Brain microvascular endothelial cell (primary cell): ENCODE data around the gene CMKLR1.

ENCODE experiments used
- DNase-seq: peaks from one replicate; pipeline ENCODE4 v3.0.0-alpha.2; 2020
- H3K27ac ChIP-seq: fragments of 250-450 bp; sonication (Bioruptor Pico); 2 replicates; pipeline ENCODE4 v1.5.1; 2020; ENCODE audit warnings: mild to moderate bottlenecking, moderate library complexity
- H3K27me3 ChIP-seq: fragments of 250-450 bp; sonication (Bioruptor Pico); replicated peaks from 2 replicates; pipeline ENCODE4 v1.5.1; 2020; ENCODE audit warnings: mild to moderate bottlenecking
- H3K36me3 ChIP-seq: fragments of 250-450 bp; sonication (Bioruptor Pico); replicated peaks from 2 replicates; pipeline ENCODE4 v1.5.1; 2020; ENCODE audit warnings: mild to moderate bottlenecking
- H3K4me3 ChIP-seq: 2 replicates; pipeline ENCODE4 v1.5.1; 2011; ENCODE audit warnings: low read depth, mild to moderate bottlenecking, control low read depth, low read length, moderate library complexity
- CTCF ChIP-seq: IDR thresholded peaks from 2 replicates; pipeline ENCODE4 v1.5.1; 2011; ENCODE audit warnings: low read depth, mild to moderate bottlenecking, moderate library complexity, low read length, control low read depth, inconsistent platforms; ENCODE audit errors: missing control alignments
- in situ Hi-C: cut with HindIII; loops from 2 replicates; pipeline ENCODE4 v1.10.0; 2017; ENCODE audit warnings: low sequenced_read_pairs, low pct_ligation_motif_present

The CMKLR1 gene

GRCh38 chr12:108319277-108320234 lies 19.6 kb downstream of the CMKLR1 start:
- H3K27me3 ChIP-seq: no peaks in the 10 kb centered on the region
- no peaks in the 10 kb centered on the region for H3K36me3 ChIP-seq
- no peak overlapping the region for H3K4me3 ChIP-seq
- no peak overlapping the region for H3K27ac ChIP-seq
- no peak for DNase-seq
- TF ChIP-seq CTCF: no peak
- in situ Hi-C loops: no loop called here

GRCh38 chr12:108318472-108319275 lies 20.4 kb downstream of the CMKLR1 start:
- TF ChIP-seq CTCF: no peak
- no peak overlapping the region for H3K27ac ChIP-seq
- H3K4me3 ChIP-seq: no peak overlapping the region
- no peaks in the 10 kb centered on the region for H3K36me3 ChIP-seq
- no peaks in the 10 kb centered on the region for H3K27me3 ChIP-seq
- no peak for DNase-seq
- in situ Hi-C loops: no loop called here

GRCh38 chr12:108317308-108318234 lies 21.5 kb downstream of the CMKLR1 start:
- Histone ChIP-seq H3K27me3 (no peaks in the 10 kb centered on the region), H3K36me3 (no peaks in the 10 kb centered on the region), H3K4me3 (no peak overlapping the region), H3K27ac (no peak overlapping the region)
- no peak for DNase-seq
- TF ChIP-seq CTCF: no peak
- in situ Hi-C loops: no loop called here

- in situ Hi-C loops: no loop called here
- TF ChIP-seq CTCF: no peak
- Histone ChIP-seq H3K4me3 (no peak overlapping the region), H3K27ac (no peak overlapping the region), H3K27me3 (no peaks in the 10 kb centered on the region), H3K36me3 (no peaks in the 10 kb centered on the region)
- DNase-seq: no peak
Observed at GRCh38 chr12:108316176-108317086, 22.7 kb downstream of the CMKLR1 start.
